ENCODE data around the gene VCAN. TPM values are rescaled to one million over a fixed set of nuclear protein-coding genes. Genes with fewer than 3 reads are reported as not detected.
A peak's percentile ranks its signal among the peaks of the same experiment; 100 is the strongest.

VCAN gene
- total RNA-seq, 6 experiments from 2014 or later = 18.8 to 25.5 (median 22.5) TPM

DNA sequence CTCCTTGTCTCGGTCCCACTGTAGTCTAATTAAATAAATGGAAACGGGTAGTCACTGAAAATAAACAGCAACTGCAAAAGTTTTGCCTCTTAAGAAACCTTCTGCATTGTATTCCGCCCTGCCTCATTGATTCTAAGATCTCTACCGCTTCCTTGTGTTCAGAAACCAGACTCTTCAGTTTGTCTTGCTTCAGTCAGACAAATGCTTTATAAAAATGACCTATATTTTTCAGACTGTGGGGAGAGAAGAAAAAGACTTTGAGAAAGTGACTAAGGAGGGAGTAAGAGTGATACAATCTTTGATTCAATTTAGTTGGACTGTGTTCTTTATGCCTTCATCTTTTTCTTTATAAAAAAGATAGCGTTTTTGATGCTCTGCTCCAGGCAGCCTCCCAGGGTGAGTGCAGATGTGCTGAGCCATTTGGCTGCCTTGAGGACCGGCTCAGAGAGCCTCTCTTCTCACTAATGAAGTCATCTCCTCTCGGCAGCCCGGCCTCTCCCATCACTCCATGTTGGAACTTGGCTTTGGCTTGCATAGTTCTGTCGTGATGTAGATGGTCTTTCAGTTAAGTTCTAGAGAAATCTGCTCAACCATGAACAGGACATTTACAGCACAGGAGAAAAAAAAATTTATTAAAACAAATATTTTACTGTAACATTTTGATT is 4.0 kb upstream of the VCAN start:
- peaks cover 20% of the 10 kb centered on the region for H3K4me1 Mint-ChIP-seq (ENCODE audit: low read depth)
- no peaks in the 10 kb centered on the region for H3K9me3 Mint-ChIP-seq
- TF ChIP-seq, protein P1, sequence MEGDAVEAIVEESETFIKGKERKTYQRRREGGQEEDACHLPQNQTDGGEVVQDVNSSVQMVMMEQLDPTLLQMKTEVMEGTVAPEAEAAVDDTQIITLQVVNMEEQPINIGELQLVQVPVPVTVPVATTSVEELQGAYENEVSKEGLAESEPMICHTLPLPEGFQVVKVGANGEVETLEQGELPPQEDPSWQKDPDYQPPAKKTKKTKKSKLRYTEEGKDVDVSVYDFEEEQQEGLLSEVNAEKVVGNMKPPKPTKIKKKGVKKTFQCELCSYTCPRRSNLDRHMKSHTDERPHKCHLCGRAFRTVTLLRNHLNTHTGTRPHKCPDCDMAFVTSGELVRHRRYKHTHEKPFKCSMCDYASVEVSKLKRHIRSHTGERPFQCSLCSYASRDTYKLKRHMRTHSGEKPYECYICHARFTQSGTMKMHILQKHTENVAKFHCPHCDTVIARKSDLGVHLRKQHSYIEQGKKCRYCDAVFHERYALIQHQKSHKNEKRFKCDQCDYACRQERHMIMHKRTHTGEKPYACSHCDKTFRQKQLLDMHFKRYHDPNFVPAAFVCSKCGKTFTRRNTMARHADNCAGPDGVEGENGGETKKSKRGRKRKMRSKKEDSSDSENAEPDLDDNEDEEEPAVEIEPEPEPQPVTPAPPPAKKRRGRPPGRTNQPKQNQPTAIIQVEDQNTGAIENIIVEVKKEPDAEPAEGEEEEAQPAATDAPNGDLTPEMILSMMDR (IDR thresholded peaks at IDR 0.05) = peak; percentile 19; the same call in 1 of the 2 replicates
- DNase-seq = peak; percentile 34
- no peak overlapping the region for H3K4me3 Mint-ChIP-seq
- peaks cover 34% of the 10 kb centered on the region for H3K27me3 Mint-ChIP-seq (ENCODE audit: insufficient read depth)
- H3K27ac Mint-ChIP-seq = no peak overlapping the region
- H3K36me3 Mint-ChIP-seq (ENCODE audit: low read depth) = peaks cover 6% of the 10 kb centered on the region; the same call in 1 of the 2 replicates

DNA sequence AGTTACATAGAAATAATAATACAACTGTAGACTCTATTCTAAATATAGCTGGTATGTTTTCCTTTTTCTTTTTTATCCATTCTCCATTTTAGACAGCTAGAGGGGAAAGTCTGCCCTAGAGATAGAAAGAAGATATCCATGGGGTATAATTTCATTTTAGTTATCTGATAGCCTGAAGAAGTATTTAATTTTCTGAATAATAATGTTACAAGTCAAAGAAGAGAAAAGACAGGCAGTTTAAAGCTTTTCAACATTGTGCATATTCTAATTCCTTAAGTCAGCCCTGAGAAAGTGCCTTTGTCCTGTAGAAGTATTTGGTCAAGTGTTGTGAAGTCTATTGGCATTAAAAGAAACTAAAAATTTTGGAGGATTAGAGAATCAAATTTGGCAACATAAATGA is 2.5 kb upstream of the VCAN start:
- no peak overlapping the region for H3K27ac Mint-ChIP-seq
- no peak overlapping the region for H3K4me3 Mint-ChIP-seq
- TF ChIP-seq, protein P1 (IDR thresholded peaks at IDR 0.05) = no peak
- no peaks in the 10 kb centered on the region for H3K9me3 Mint-ChIP-seq
- H3K4me1 Mint-ChIP-seq (ENCODE audit: low read depth) = peaks cover 29% of the 10 kb centered on the region
- DNase-seq = no peak
- peaks cover 34% of the 10 kb centered on the region for H3K27me3 Mint-ChIP-seq (ENCODE audit: insufficient read depth)
- H3K36me3 Mint-ChIP-seq (ENCODE audit: low read depth) = peaks cover 1% of the 10 kb centered on the region; the same call in 1 of the 2 replicates

DNA sequence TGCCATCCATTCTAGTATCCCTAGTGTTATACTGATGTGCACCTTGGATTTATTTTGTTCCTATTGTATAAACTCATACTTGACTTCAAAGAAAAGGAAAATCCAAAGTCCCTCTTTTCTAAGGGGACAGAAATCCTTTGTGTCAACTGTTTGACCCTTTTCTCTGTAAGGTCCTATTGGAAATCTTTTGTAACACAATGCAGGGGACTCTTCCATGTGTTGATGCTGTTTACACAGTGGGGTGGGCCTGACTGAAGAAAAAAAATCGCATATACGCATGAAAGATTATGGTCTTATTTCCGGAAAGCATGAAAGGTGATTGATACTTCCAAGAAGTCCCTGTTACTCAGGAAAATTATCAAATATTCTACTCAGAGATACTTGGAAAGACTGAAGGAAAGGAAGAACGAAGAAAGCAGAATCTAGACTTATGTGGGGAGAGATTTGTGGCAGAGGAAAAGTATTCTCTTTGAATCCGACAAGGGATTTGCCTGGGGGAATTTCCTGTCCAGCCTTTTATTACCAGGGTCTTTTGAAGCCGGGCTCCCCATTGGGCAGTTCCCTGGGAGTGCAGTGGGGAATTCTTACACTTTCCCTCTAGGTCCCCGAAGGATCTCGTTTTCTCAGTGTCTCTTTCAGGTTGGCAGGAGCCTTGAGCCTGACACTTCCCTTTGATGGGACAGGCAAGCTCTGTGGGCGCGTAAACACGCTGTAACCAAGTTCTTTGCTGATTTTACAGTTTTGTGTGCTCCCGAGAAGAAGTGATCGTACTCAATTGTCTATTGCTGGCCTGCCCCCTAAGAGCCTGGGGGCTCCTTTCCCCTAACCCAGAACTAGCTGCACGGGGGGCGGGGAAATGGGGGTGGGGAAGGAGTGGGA is 779 bp upstream of the VCAN start:
- no peak overlapping the region for H3K27ac Mint-ChIP-seq

DNA sequence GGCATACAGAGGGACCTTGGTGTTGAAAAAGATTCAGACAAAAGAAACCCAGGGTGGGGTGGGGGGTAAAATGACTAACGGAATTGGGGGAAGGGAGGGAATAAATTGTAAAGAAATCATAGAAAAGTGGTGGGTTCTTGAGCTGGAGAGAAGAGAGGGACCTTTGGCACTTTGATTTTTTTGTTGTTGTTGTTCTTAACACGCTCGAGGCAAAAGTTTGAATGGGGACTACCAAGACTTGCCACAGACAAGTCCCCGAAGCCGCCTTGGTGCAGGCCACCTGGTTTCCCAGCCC is 616 bp downstream of the VCAN start:
- Mint-ChIP-seq H3K27me3 (ENCODE audit: insufficient read depth) (peaks cover 29% of the 10 kb centered on the region), H3K9me3 (no peaks in the 10 kb centered on the region), H3K36me3 (ENCODE audit: low read depth) (no peaks in the 10 kb centered on the region), H3K4me3 (peak overlapping the region; percentile 93), H3K27ac (peak overlapping the region; percentile 60), H3K4me1 (ENCODE audit: low read depth) (peaks cover 54% of the 10 kb centered on the region)
- DNase-seq = no peak
- TF ChIP-seq, protein P1 (IDR thresholded peaks at IDR 0.05) = no peak

More for the DNA sequence above, 779 bp upstream of the VCAN start:
- Mint-ChIP-seq H3K4me1 (ENCODE audit: low read depth) (peaks cover 44% of the 10 kb centered on the region), H3K27me3 (ENCODE audit: insufficient read depth) (peaks cover 30% of the 10 kb centered on the region), H3K36me3 (ENCODE audit: low read depth) (no peaks in the 10 kb centered on the region), H3K9me3 (no peaks in the 10 kb centered on the region), H3K4me3 (peak overlapping the region; percentile 93)
- DNase-seq = no peak
- TF ChIP-seq, protein P1 (IDR thresholded peaks at IDR 0.05) = no peak

DNA sequence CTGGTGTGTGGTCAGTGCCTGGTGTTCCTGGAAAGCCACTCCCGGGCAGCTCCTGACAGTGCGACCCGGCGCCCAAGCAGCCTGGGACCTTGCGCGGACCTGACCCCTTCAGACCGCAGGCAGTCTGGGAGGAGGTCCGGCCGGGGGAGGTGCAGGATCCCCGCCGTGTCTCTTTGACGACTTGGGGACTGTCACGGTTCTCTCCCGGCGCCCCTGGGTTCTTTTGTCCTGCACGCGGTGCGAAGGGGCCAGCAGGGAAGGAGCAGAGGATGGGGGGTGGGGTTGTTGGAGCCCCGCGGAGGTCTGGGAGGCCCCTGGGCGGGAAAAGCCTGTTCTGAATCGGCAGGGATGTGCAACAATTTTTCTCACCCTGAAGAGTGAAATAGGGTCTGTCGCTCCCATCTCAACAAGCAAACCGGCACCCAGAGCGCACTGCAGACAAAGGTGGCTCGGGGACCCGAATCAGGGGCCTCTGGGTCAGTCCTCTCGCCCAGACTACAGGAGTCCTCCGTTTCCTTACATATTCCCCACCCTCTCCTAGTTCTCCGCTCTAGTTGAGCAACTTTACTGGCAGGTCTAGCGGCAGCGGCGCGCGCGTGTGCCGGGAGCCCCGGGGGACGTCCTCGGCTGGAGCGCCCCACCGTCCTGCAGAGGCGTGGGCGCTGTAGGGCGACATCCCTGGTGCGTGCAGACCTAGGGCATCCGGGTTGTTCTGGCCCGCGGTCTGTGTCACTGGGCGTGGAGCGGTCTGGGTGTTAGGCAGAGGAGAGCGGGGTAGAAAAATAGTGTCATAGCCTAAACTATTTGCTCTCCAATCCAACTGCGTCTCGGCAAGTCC is 1.2 kb downstream of the VCAN start:
- no peaks in the 10 kb centered on the region for H3K9me3 Mint-ChIP-seq
- DNase-seq = peak; percentile 58
- H3K4me1 Mint-ChIP-seq (ENCODE audit: low read depth) = peaks cover 54% of the 10 kb centered on the region
- no peaks in the 10 kb centered on the region for H3K36me3 Mint-ChIP-seq (ENCODE audit: low read depth)
- peak overlapping the region; percentile 96 for H3K27ac Mint-ChIP-seq
- TF ChIP-seq, protein P1 (IDR thresholded peaks at IDR 0.05) = no peak
- H3K27me3 Mint-ChIP-seq (ENCODE audit: insufficient read depth) = peaks cover 23% of the 10 kb centered on the region
- peak overlapping the region; percentile 93 for H3K4me3 Mint-ChIP-seq
